ENCODE data around the gene PRELID2.

DNA sequence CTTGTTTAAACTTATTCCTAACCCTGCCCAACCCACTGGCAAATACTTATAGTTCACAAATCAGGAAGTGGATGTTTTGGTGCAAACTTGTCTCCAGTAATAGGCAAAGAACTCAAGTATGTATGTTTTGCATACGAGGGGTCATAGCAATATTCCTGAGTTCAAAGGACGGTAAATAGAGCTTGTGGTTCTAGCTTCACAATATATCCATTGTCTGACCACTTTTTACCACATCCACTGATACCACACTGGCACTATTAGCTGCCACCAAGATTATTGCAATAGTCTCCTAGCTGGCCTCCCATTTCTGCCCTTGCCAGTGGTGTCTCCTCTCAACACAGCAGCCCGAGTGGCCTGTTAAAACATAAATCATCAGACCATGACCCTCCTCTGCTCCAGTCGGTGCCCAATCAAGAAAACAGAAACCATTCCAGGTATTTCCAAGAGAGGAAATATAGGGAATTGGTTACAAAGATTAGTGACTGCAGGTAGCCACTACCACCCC lies 20.7 kb upstream of the PRELID2 start:
- TF ChIP-seq POLR2AphosphoS5 (IDR thresholded peaks at IDR 0.05), result no peak
- TF ChIP-seq, protein P1, sequence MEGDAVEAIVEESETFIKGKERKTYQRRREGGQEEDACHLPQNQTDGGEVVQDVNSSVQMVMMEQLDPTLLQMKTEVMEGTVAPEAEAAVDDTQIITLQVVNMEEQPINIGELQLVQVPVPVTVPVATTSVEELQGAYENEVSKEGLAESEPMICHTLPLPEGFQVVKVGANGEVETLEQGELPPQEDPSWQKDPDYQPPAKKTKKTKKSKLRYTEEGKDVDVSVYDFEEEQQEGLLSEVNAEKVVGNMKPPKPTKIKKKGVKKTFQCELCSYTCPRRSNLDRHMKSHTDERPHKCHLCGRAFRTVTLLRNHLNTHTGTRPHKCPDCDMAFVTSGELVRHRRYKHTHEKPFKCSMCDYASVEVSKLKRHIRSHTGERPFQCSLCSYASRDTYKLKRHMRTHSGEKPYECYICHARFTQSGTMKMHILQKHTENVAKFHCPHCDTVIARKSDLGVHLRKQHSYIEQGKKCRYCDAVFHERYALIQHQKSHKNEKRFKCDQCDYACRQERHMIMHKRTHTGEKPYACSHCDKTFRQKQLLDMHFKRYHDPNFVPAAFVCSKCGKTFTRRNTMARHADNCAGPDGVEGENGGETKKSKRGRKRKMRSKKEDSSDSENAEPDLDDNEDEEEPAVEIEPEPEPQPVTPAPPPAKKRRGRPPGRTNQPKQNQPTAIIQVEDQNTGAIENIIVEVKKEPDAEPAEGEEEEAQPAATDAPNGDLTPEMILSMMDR (IDR thresholded peaks at IDR 0.05), result no peak
- no peak for TF ChIP-seq POLR2A (IDR thresholded peaks at IDR 0.05)
- no peak for TF ChIP-seq EP300 (IDR thresholded peaks at IDR 0.05)

All from upper lobe of left lung (tissue), 4 donors.